ENCODE results near the gene CHRM5.

CHRM5 gene

GRCh38 chr15:33968224-33968623, at the start of gene CHRM5:
TSS of gene CHRM5 (plus strand) at chr15:33968497. CDS start at chr15:34062718, 94,221 bp downstream.
- TF ChIP-seq CTCF (IDR thresholded peaks at IDR 0.05; ENCODE audit: insufficient read depth, low read depth, low read length, missing control alignments), result no peak
- DNase-seq (ENCODE audit: low read depth), result no peak
- H3K4me3 ChIP-seq (ENCODE audit: low read length), result no peak within 1 kb of the TSS

GRCh38 chr15:33923446-33923845, 44.9 kb upstream of the CHRM5 start:
- H3K4me3 ChIP-seq (ENCODE audit: low read length), result no peak overlapping the region
- DNase-seq (ENCODE audit: low read depth), result no peak
- TF ChIP-seq CTCF (IDR thresholded peaks at IDR 0.05; ENCODE audit: insufficient read depth, low read depth, low read length, missing control alignments), result no peak

GRCh38 chr15:33926260-33926659, 42.0 kb upstream of the CHRM5 start:
- TF ChIP-seq CTCF (IDR thresholded peaks at IDR 0.05; ENCODE audit: insufficient read depth, low read depth, low read length, missing control alignments), result no peak
- no peak overlapping the region for H3K4me3 ChIP-seq (ENCODE audit: low read length)
- DNase-seq (ENCODE audit: low read depth), result no peak

- DNase-seq (ENCODE audit: low read depth), result no peak
- no peak for TF ChIP-seq CTCF (IDR thresholded peaks at IDR 0.05; ENCODE audit: insufficient read depth, low read depth, low read length, missing control alignments)
- no peak overlapping the region for H3K4me3 ChIP-seq (ENCODE audit: low read length)
These were observed 35.6 kb upstream of the CHRM5 start for GRCh38 chr15:33932734-33933133.

- no peak overlapping the region for H3K4me3 ChIP-seq (ENCODE audit: low read length)
- no peak for TF ChIP-seq CTCF (IDR thresholded peaks at IDR 0.05; ENCODE audit: insufficient read depth, low read depth, low read length, missing control alignments)
- no peak for DNase-seq (ENCODE audit: low read depth)
These were observed 33.9 kb upstream of the CHRM5 start for GRCh38 chr15:33934396-33934795.

GRCh38 chr15:33934921-33935320, 33.4 kb upstream of the CHRM5 start:
- no peak for TF ChIP-seq CTCF (IDR thresholded peaks at IDR 0.05; ENCODE audit: insufficient read depth, low read depth, low read length, missing control alignments)
- H3K4me3 ChIP-seq (ENCODE audit: low read length), result no peak overlapping the region
- DNase-seq (ENCODE audit: low read depth), result no peak

- no peak for DNase-seq (ENCODE audit: low read depth)
- TF ChIP-seq CTCF (IDR thresholded peaks at IDR 0.05; ENCODE audit: insufficient read depth, low read depth, low read length, missing control alignments), result no peak
- no peak overlapping the region for H3K4me3 ChIP-seq (ENCODE audit: low read length)
These were observed 26.8 kb upstream of the CHRM5 start for GRCh38 chr15:33941279-33942063.
